ENCODE results near the gene ATP13A2.

DNA sequence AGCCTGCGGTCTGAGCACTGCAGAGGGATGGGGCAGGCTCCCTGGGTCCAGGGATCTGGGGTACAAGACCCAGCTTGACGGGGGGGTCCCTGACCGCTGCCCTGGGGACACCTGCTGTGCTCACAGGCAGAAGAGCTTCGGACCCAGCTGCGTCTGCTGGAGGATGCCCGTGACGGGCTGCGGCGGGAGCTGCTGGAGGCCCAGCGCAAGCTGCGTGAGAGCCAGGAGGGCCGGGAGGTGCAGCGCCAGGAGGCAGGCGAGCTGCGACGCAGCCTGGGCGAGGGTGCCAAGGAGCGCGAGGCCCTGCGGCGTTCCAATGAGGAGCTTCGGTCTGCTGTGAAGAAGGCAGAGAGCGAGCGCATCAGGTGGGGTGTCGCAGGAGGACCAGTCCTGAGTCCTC is 56.5 kb downstream of the ATP13A2 start:
- TF ChIP-seq EZH2 (IDR thresholded peaks at IDR 0.05; ENCODE audit: insufficient read depth, poor library complexity, severe bottlenecking) (no peak), EZH2phosphoT487 (IDR thresholded peaks at IDR 0.05; ENCODE audit: insufficient read depth, low read depth) (no peak)
